ENCODE data around the gene IFNA1.

IFNA1 gene

GRCh38 chr9:21461377-21461776 is 21.1 kb downstream of the IFNA1 start:
- no peak for TF ChIP-seq JUND (IDR thresholded peaks at IDR 0.05; ENCODE audit: low read depth)
- no peak for DNase-seq (ENCODE audit: low read depth in 1 of 2, low spot score in 1 of 2)
- in situ Hi-C loops (cut with HindIII; ENCODE audit: low pct_unique_long_range_greater_than_20kb, low sequenced_read_pairs): no loop called here

GRCh38 chr9:21465138-21465537 is 24.9 kb downstream of the IFNA1 start:
- in situ Hi-C loops (cut with HindIII; ENCODE audit: low pct_unique_long_range_greater_than_20kb, low sequenced_read_pairs): no loop called here

GRCh38 chr9:21465859-21466518 is 25.8 kb downstream of the IFNA1 start:
- peak; percentile 6 to 74 for DNase-seq (ENCODE audit: low read depth in 1 of 2, low spot score in 1 of 2)
- in situ Hi-C loops (cut with HindIII; ENCODE audit: low pct_unique_long_range_greater_than_20kb, low sequenced_read_pairs): no loop called here
- no peak for TF ChIP-seq JUND (IDR thresholded peaks at IDR 0.05; ENCODE audit: low read depth)

More at GRCh38 chr9:21465138-21465537, 24.9 kb downstream of the IFNA1 start:
- TF ChIP-seq JUND (IDR thresholded peaks at IDR 0.05; ENCODE audit: low read depth): no peak
- no peak for DNase-seq (ENCODE audit: low read depth in 1 of 2, low spot score in 1 of 2)

- in situ Hi-C loops (cut with HindIII; ENCODE audit: low pct_unique_long_range_greater_than_20kb, low sequenced_read_pairs): no loop called here
- DNase-seq (ENCODE audit: low read depth in 1 of 2, low spot score in 1 of 2): no peak
- no peak for TF ChIP-seq JUND (IDR thresholded peaks at IDR 0.05; ENCODE audit: low read depth)
Observed at GRCh38 chr9:21470126-21470525, 29.9 kb downstream of the IFNA1 start.

GRCh38 chr9:21473236-21473635 is 33.0 kb downstream of the IFNA1 start:
- DNase-seq (ENCODE audit: low read depth in 1 of 2, low spot score in 1 of 2): no peak
- no peak for TF ChIP-seq JUND (IDR thresholded peaks at IDR 0.05; ENCODE audit: low read depth)
- in situ Hi-C loops (cut with HindIII; ENCODE audit: low pct_unique_long_range_greater_than_20kb, low sequenced_read_pairs): no loop called here

GRCh38 chr9:21477466-21477865 is 37.2 kb downstream of the IFNA1 start:
- no peak for DNase-seq (ENCODE audit: low read depth in 1 of 2, low spot score in 1 of 2)
- TF ChIP-seq JUND (IDR thresholded peaks at IDR 0.05; ENCODE audit: low read depth): no peak
- in situ Hi-C loops (cut with HindIII; ENCODE audit: low pct_unique_long_range_greater_than_20kb, low sequenced_read_pairs): no loop called here

- DNase-seq (ENCODE audit: low read depth in 1 of 2, low spot score in 1 of 2): no peak
- no peak for TF ChIP-seq JUND (IDR thresholded peaks at IDR 0.05; ENCODE audit: low read depth)
- in situ Hi-C loops (cut with HindIII; ENCODE audit: low pct_unique_long_range_greater_than_20kb, low sequenced_read_pairs): no loop called here
Observed at GRCh38 chr9:21479152-21479702, 39.0 kb downstream of the IFNA1 start.

GRCh38 chr9:21481470-21482056 is 41.3 kb downstream of the IFNA1 start:
- no peak for TF ChIP-seq JUND (IDR thresholded peaks at IDR 0.05; ENCODE audit: low read depth)
- in situ Hi-C loops (cut with HindIII; ENCODE audit: low pct_unique_long_range_greater_than_20kb, low sequenced_read_pairs): no loop called here
- no peak for DNase-seq (ENCODE audit: low read depth in 1 of 2, low spot score in 1 of 2)

- no peak for TF ChIP-seq JUND (IDR thresholded peaks at IDR 0.05; ENCODE audit: low read depth)
- in situ Hi-C loops (cut with HindIII; ENCODE audit: low pct_unique_long_range_greater_than_20kb, low sequenced_read_pairs): no loop called here
- no peak for DNase-seq (ENCODE audit: low read depth in 1 of 2, low spot score in 1 of 2)
Observed at GRCh38 chr9:21482213-21482612, 42.0 kb downstream of the IFNA1 start, which contains the start of gene IFNE. IFNE (minus strand) TSS chr9:21482313; CDS start chr9:21481694, 619 bp downstream.

All from T47D (cell line).